HG03045 (cell line): Measurements from ENCODE around the gene GRB10.
"Not testable (repeated sequence)": the region's sequence is repeated elsewhere in the genome, so short reads cannot be mapped to it uniquely, and the experiment has no call there.

Experiments used
- ATAC-seq: cut with Tn5 transposase; IDR thresholded peaks from one replicate; pipeline ENCODE4 v1.9.1; 2021; ENCODE audit warnings: mild to moderate bottlenecking, moderate library complexity; ENCODE audit not compliant: unreplicated experiment

The GRB10 gene

GRCh38 chr7:50779427-50779826 is 3.3 kb downstream of the GRB10 start:
- no peak for ATAC-seq

GRCh38 chr7:50778189-50778588 is 4.5 kb downstream of the GRB10 start:
- no peak for ATAC-seq

GRCh38 chr7:50775836-50776235 is 6.9 kb downstream of the GRB10 start:
- ATAC-seq: no peak

- ATAC-seq: no peak
Measured at GRCh38 chr7:50775231-50775630, 7.5 kb downstream of the GRB10 start.

- no peak for ATAC-seq
Measured at GRCh38 chr7:50774319-50774718, 8.4 kb downstream of the GRB10 start.

GRCh38 chr7:50773071-50773470 is 9.6 kb downstream of the GRB10 start:
- not testable (repeated sequence) for ATAC-seq

- ATAC-seq: no peak
Measured at GRCh38 chr7:50771120-50772002, 11.3 kb downstream of the GRB10 start.

GRCh38 chr7:50768485-50769474 is 13.9 kb downstream of the GRB10 start:
- ATAC-seq: no peak

- ATAC-seq: no peak
Measured at GRCh38 chr7:50766849-50767207, 15.9 kb downstream of the GRB10 start.

- no peak for ATAC-seq
Measured at GRCh38 chr7:50766106-50766848, 16.4 kb downstream of the GRB10 start.

GRCh38 chr7:50762337-50762736 is 20.4 kb downstream of the GRB10 start:
- ATAC-seq: no peak

GRCh38 chr7:50761713-50762112 is 21.0 kb downstream of the GRB10 start:
- ATAC-seq: no peak

GRCh38 chr7:50757703-50758390 is 24.8 kb downstream of the GRB10 start:
- no peak for ATAC-seq

- no peak for ATAC-seq
Measured at GRCh38 chr7:50756180-50756579, 26.5 kb downstream of the GRB10 start.

GRCh38 chr7:50754684-50755083 is 28.0 kb downstream of the GRB10 start:
- ATAC-seq: no peak

GRCh38 chr7:50754241-50754640 is 28.5 kb downstream of the GRB10 start:
- ATAC-seq: no peak

GRCh38 chr7:50752422-50752821 is 30.3 kb downstream of the GRB10 start:
- no peak for ATAC-seq

- no peak for ATAC-seq
Measured at GRCh38 chr7:50751146-50751545, 31.6 kb downstream of the GRB10 start.

- no peak for ATAC-seq
Measured at GRCh38 chr7:50749896-50750295, 32.8 kb downstream of the GRB10 start.

GRCh38 chr7:50748472-50748871 is 34.2 kb downstream of the GRB10 start:
- no peak for ATAC-seq
